Measurements from ENCODE around the gene MRGPRF.

MRGPRF gene

DNA sequence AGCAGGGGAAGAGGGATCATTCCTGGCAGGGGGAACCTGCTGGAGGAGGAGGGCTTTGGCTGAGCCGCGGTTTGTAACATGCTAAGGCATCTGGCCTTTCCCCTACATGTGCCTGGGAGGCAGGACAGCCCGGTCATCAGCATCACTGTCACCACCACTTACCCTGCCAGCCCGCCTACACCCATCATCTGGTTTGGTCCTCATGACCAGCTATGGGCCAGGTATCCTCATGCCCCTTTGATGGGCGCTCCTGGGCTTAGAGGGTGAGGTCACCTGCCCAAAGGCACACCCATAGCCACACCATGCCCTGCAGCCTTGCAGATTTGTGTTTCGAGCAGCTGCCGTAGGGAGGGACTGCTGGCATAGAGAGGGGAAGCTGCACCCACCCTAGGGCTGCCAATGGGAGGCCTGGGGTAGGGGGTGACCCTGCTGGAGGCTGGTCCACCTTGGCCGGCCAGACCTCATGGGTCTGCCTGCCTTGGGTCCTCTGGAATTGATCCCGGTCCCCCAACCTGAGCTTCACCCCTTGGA, 2.6 kb downstream of the MRGPRF start:
- Histone ChIP-seq H3K4me1 (peaks cover 20% of the 10 kb centered on the region), H3K4me3 (ENCODE audit: low read depth, low read length) (no peak overlapping the region), H3K27me3 (no peaks in the 10 kb centered on the region), H3K9me3 (no peaks in the 10 kb centered on the region), H3K36me3 (no peaks in the 10 kb centered on the region)
- DNase-seq: no peak
- TF ChIP-seq, protein P1, sequence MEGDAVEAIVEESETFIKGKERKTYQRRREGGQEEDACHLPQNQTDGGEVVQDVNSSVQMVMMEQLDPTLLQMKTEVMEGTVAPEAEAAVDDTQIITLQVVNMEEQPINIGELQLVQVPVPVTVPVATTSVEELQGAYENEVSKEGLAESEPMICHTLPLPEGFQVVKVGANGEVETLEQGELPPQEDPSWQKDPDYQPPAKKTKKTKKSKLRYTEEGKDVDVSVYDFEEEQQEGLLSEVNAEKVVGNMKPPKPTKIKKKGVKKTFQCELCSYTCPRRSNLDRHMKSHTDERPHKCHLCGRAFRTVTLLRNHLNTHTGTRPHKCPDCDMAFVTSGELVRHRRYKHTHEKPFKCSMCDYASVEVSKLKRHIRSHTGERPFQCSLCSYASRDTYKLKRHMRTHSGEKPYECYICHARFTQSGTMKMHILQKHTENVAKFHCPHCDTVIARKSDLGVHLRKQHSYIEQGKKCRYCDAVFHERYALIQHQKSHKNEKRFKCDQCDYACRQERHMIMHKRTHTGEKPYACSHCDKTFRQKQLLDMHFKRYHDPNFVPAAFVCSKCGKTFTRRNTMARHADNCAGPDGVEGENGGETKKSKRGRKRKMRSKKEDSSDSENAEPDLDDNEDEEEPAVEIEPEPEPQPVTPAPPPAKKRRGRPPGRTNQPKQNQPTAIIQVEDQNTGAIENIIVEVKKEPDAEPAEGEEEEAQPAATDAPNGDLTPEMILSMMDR (IDR thresholded peaks at IDR 0.05; ENCODE audit: low read depth, low read length): no peak

DNA sequence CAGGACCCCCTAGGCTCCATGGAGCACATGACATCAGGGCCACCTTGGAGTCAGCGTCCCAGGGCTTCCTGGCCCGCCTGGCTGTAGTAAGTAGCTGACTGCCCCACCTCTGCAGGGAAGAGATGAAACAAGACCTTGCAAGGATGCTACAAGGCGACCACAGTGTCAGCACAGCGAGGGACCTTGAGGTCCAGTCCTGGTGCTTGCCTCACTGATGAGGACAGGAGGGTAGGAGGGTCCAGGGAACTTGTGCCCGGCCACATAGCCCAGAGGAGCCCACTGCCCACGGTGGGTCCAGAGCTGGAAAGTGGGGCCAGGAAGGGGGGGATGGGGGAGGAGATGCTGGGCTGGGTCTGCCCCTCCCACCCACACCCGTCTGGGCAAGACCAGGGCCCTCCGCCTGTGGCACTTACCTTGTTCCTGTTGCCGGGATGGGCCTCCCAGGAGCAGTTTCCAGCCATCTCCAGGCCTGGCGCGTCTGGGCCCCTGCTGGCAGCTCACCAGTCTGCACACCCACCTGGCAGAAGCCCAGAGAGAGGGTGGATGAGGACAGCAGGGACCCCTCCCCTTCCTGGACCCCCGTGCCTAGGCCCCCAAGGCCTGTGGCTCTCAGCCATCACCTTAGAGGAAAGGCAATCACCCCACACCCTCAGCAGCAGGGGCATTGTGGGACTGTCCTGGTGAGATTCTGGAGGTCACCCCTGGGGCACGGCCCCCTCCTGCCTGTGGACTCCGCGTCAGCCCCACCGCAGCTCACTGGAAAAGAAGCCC, 3.4 kb downstream of the MRGPRF start:
- Histone ChIP-seq H3K4me1 (peaks cover 17% of the 10 kb centered on the region), H3K36me3 (no peaks in the 10 kb centered on the region), H3K9me3 (no peaks in the 10 kb centered on the region), H3K27me3 (no peaks in the 10 kb centered on the region), H3K4me3 (ENCODE audit: low read depth, low read length) (no peak overlapping the region)
- DNase-seq: no peak
- TF ChIP-seq, protein P1 (IDR thresholded peaks at IDR 0.05; ENCODE audit: low read depth, low read length): no peak

DNA sequence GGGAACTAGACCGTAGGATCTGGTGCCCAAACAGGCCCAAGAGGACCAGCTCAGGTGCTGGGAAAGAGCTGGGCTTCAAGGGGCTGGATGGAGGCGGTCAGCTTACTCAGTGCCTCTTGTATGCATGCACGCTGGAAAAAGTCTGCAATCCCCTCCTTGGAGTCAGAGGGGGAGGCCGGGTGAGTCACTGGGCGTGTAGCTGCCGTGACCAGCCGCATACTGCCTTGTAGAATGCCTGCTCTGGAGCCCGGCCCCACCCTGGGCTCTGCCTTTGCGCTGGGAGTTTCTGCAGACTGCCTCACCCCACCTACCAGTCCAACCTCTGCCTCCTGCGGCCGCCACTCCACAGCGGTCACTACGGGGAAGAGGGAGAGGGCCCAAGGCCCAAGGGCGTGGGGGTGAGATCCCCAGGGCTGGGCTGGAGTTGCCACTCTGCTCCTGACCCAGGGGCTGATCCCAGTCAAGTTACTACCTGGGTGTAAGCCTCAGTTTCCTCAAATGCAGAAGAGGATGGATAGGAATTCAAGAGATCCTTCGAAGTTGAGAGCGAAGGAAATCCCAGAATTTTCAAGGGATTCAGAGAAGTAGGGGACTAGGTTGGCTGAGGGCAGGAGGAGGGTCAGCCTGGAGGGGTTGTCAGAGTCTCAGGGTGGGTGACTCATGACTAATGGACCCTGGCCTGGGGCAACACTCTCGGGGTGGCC, 4.2 kb downstream of the MRGPRF start:
- H3K9me3 ChIP-seq: no peaks in the 10 kb centered on the region
- TF ChIP-seq, protein P1 (IDR thresholded peaks at IDR 0.05; ENCODE audit: low read depth, low read length): no peak
- no peak overlapping the region for H3K4me3 ChIP-seq (ENCODE audit: low read depth, low read length)
- no peaks in the 10 kb centered on the region for H3K36me3 ChIP-seq
- no peaks in the 10 kb centered on the region for H3K27me3 ChIP-seq
- H3K4me1 ChIP-seq: peaks cover 10% of the 10 kb centered on the region
- DNase-seq: peak; percentile 52

DNA sequence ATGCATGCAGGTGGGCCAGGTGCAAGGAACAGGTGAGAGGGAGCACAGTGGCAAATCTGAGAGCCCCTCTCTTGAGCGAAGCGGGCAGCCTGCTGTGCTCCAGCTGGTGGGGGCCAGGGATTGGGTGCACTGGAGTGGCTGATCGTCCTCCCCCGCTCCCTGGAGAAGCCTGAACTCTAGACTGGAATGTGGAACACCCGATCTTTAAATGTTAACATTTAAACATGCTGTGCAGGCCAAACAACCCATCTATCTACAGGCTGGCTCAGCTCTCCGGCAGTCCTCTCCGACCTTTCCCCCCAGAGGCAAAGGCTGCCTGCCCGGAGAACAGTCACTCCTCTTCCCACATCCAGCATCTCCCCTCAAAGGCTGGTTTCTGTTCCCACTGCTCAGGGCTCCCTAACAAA, 5.1 kb downstream of the MRGPRF start:
- Histone ChIP-seq H3K9me3 (no peaks in the 10 kb centered on the region), H3K36me3 (no peaks in the 10 kb centered on the region), H3K4me3 (ENCODE audit: low read depth, low read length) (no peak overlapping the region), H3K27me3 (no peaks in the 10 kb centered on the region), H3K4me1 (peaks cover 6% of the 10 kb centered on the region; the same call in 1 of the 2 replicates)
- no peak for DNase-seq
- TF ChIP-seq, protein P1 (IDR thresholded peaks at IDR 0.05; ENCODE audit: low read depth, low read length): no peak

DNA sequence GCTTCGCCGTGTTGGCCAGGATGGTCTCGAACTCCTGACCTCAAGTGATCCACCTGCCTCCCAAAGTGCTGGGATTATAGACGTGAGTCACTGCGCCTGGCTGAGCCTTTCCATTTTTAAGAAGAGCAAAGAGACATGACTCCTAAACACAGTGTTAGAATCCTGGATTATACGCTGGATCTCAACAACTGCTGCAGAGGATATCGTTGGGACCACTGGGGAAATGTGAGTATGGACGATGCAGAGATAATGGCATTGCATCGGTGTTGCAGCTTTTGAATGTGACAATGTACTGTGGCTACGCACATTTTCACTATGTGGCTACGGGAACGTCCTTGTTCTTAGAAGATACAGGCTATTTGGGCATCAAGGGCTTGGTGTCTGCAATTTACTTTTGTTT, 6.2 kb downstream of the MRGPRF start:
- Histone ChIP-seq H3K4me3 (ENCODE audit: low read depth, low read length) (no peak overlapping the region), H3K4me1 (peaks cover 6% of the 10 kb centered on the region; the same call in 1 of the 2 replicates), H3K27me3 (no peaks in the 10 kb centered on the region), H3K36me3 (no peaks in the 10 kb centered on the region), H3K9me3 (no peaks in the 10 kb centered on the region)
- no peak for DNase-seq
- TF ChIP-seq, protein P1 (IDR thresholded peaks at IDR 0.05; ENCODE audit: low read depth, low read length): no peak
